SU-DHL-6 (cell line): ENCODE data around the gene TMF1.

Experiments
- H2AFZ ChIP-seq: fragments of 200-600 bp; sonication (generic); 2 replicates; pipeline ENCODE4 v1.6.1; 2014; ENCODE audit warnings: low read depth, mild to moderate bottlenecking, moderate library complexity, mixed read lengths, antibody characterized with exemption, low read length; ENCODE audit not compliant: severe bottlenecking
- H3F3A ChIP-seq: fragments of 200-600 bp; shearing (Covaris generic); 2 replicates; pipeline ENCODE4 v1.6.0; 2016; ENCODE audit warnings: antibody characterized with exemption, mild to moderate bottlenecking; ENCODE audit not compliant: insufficient read depth
- H3K27ac ChIP-seq: fragments of 200-600 bp; sonication (generic); 2 replicates; pipeline ENCODE4 v1.5.1; 2016; ENCODE audit warnings: low read depth, mild to moderate bottlenecking, low read length, moderate library complexity, mixed read lengths
- H3K27me3 ChIP-seq: fragments of 200-600 bp; sonication (generic), shearing (Covaris generic); 2 replicates; pipeline ENCODE4 v1.6.0; 2014; ENCODE audit warnings: mild to moderate bottlenecking, low read length
- H3K36me3 ChIP-seq: fragments of 200-600 bp; sonication (generic); 2 replicates; pipeline ENCODE4 v1.6.1; 2014; ENCODE audit warnings: mild to moderate bottlenecking, low read length, mixed read lengths
- H3K4me2 ChIP-seq: fragments of 300-600, 200-600 bp; shearing (Covaris generic), sonication (generic); 2 replicates; pipeline ENCODE4 v1.6.0; 2014; ENCODE audit warnings: low read length, low read depth, mild to moderate bottlenecking; ENCODE audit not compliant: poor library complexity, severe bottlenecking
- H3K4me3 ChIP-seq: fragments of 200-600 bp; sonication (generic); 2 replicates; pipeline ENCODE4 v1.5.1; 2014; ENCODE audit warnings: antibody characterized with exemption, low read length, mild to moderate bottlenecking, mixed read lengths; ENCODE audit not compliant: insufficient read depth, poor library complexity, severe bottlenecking
- H3K79me2 ChIP-seq: fragments of 200-600 bp; sonication (generic); 2 replicates; pipeline ENCODE4 v1.6.1; 2014; ENCODE audit warnings: mild to moderate bottlenecking, low read length, moderate library complexity; ENCODE audit not compliant: insufficient read depth
- H3K9ac ChIP-seq: fragments of 200-600 bp; sonication (generic); 2 replicates; pipeline ENCODE4 v1.7.0; 2014; ENCODE audit warnings: mild to moderate bottlenecking, low read length
- H3K9me2 ChIP-seq: fragments of 200-600 bp; sonication (generic); replicated peaks from 2 replicates; pipeline ENCODE4 v1.6.1; 2014; ENCODE audit warnings: low read length; ENCODE audit not compliant: insufficient read depth
- H3K9me3 ChIP-seq: fragments of 200-600 bp; sonication (generic); 2 replicates; pipeline ENCODE4 v1.6.1; 2014; ENCODE audit warnings: low read length, mixed read lengths; ENCODE audit not compliant: insufficient read depth
- H4K20me1 ChIP-seq: fragments of 200-600 bp; sonication (generic); 2 replicates; pipeline ENCODE4 v1.6.1; 2014; ENCODE audit warnings: low read depth, mild to moderate bottlenecking, antibody characterized with exemption, low read length, moderate library complexity, mixed read lengths
- EZH2phosphoT487 ChIP-seq: fragments of 200-600 bp; sonication (generic), shearing (Covaris generic); conservative IDR thresholded peaks from 2 replicates; pipeline ENCODE4 v1.6.1; 2018; ENCODE audit warnings: mild to moderate bottlenecking, antibody characterized with exemption, low read length, moderate library complexity, mixed read lengths
- TF ChIP-seq, protein P1 (sequence below): fragments of 200-600 bp; sonication (generic); IDR thresholded peaks from one replicate; pipeline ENCODE4 v1.5.1; 2017; ENCODE audit warnings: antibody characterized with exemption, mild to moderate bottlenecking, low read length, moderate library complexity; ENCODE audit not compliant: insufficient read depth, poor library complexity, severe bottlenecking

The TMF1 gene

DNA sequence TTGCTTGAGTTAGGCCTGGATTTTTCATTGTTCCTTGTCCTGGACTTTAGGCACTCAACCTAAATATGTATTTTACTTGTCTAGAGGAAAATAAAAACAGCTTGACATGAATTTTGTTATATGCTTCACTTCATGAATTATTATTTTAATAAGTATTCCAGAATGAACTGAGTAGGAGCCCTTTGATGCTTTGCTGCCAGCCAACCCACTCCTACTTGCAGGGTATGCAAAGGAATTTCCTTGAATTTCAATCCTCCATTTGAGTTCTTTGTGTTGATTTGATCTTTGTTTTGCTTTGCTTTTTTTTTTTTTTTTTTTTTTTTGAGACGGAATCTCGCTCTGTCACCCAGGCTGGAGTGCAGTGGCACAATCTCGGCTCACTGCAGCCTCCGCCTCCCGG is 44.2 kb upstream of the TMF1 start:
- Histone ChIP-seq H4K20me1 (no peaks in the 10 kb centered on the region), H3K9me3 (no peaks in the 10 kb centered on the region), H3K9ac (no peak overlapping the region), H3K9me2 (no peaks in the 10 kb centered on the region), H3K4me3 (no peak overlapping the region), H3K4me2 (no peak overlapping the region), H3K27ac (no peak overlapping the region), H3K36me3 (no peaks in the 10 kb centered on the region), H3K27me3 (no peaks in the 10 kb centered on the region), H3K79me2 (peaks cover 44% of the 10 kb centered on the region), H3F3A (0 out of 2 replicates have a peak, but pooled peaks cover 4% of the 10 kb centered on the region), H2AFZ (no peak overlapping the region)
- no peak for TF ChIP-seq EZH2phosphoT487
- TF ChIP-seq, protein P1, sequence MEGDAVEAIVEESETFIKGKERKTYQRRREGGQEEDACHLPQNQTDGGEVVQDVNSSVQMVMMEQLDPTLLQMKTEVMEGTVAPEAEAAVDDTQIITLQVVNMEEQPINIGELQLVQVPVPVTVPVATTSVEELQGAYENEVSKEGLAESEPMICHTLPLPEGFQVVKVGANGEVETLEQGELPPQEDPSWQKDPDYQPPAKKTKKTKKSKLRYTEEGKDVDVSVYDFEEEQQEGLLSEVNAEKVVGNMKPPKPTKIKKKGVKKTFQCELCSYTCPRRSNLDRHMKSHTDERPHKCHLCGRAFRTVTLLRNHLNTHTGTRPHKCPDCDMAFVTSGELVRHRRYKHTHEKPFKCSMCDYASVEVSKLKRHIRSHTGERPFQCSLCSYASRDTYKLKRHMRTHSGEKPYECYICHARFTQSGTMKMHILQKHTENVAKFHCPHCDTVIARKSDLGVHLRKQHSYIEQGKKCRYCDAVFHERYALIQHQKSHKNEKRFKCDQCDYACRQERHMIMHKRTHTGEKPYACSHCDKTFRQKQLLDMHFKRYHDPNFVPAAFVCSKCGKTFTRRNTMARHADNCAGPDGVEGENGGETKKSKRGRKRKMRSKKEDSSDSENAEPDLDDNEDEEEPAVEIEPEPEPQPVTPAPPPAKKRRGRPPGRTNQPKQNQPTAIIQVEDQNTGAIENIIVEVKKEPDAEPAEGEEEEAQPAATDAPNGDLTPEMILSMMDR: no peak

DNA sequence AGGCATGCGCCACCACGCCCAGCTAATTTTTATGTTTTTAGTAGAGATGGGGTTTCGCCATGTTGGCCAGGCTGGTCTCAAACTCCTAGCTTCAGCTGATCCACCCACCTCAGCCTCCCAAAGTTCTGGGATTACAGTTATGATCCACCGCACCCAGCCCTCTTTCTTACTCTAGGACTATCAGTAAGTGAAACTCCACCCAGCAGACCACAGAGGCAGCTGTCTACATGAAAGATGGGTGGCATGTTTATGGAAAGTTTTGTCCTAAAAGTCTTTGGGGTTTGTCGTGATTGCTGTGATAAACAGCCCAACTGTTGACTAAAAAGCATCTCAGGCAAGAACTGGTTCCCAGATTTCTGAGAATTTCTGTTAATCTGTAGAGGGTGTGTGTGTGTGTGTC is 43.5 kb upstream of the TMF1 start:
- no peak overlapping the region for H2AFZ ChIP-seq
- no peak overlapping the region for H3K27ac ChIP-seq
- H3K9me3 ChIP-seq: no peaks in the 10 kb centered on the region
- no peaks in the 10 kb centered on the region for H3K9me2 ChIP-seq
- H4K20me1 ChIP-seq: no peaks in the 10 kb centered on the region
- TF ChIP-seq, protein P1: no peak
- no peak for TF ChIP-seq EZH2phosphoT487
- no peak overlapping the region for H3K9ac ChIP-seq
- no peak overlapping the region for H3K4me2 ChIP-seq
- H3F3A ChIP-seq: 0 out of 2 replicates have a peak, but pooled peaks cover 4% of the 10 kb centered on the region
- H3K27me3 ChIP-seq: no peaks in the 10 kb centered on the region
- H3K36me3 ChIP-seq: no peaks in the 10 kb centered on the region
- peaks cover 50% of the 10 kb centered on the region for H3K79me2 ChIP-seq
- H3K4me3 ChIP-seq: no peak overlapping the region

DNA sequence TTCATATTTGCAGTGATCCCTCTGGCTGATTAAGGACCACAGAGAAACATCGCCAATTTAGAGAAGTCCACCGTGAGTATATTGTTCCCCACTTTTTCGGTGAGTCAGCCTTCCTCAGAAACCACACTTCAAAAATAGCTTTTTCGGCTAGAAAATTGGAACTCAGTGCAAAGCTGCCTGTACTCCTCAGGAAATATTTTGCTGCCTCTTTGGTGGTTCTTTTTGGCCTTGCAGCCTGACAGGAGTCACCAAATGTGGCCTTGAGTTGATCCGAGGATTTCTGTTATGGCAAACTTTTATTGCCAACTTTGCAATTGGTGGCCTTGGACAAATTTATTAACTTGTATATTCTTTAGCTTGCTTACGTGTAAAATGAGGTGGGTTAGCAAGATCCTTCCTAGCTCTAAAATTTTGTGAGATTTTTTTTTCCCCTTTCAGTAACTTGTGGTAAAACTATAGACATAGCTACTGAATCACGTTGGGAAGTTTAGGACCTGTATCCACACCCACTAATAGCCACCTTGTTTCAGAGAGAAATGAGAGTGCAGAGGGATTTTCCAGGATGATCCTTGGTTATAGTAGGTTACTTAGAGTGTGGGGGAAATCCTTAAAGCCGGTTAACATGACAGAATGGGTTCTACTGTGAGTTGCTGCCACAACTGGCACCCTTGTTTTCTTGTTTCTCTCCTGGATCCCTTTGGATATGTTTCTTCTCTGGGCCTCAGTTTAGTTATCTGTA is 42.5 kb upstream of the TMF1 start:
- Histone ChIP-seq H3K9me3 (no peaks in the 10 kb centered on the region), H3F3A (0 out of 2 replicates have a peak, but pooled peaks cover 4% of the 10 kb centered on the region), H4K20me1 (no peaks in the 10 kb centered on the region), H3K36me3 (no peaks in the 10 kb centered on the region), H3K27me3 (no peaks in the 10 kb centered on the region), H3K4me2 (no peak overlapping the region), H3K9me2 (no peaks in the 10 kb centered on the region), H3K9ac (no peak overlapping the region), H3K27ac (no peak overlapping the region), H3K79me2 (peaks cover 59% of the 10 kb centered on the region), H3K4me3 (no peak overlapping the region), H2AFZ (no peak overlapping the region)
- no peak for TF ChIP-seq EZH2phosphoT487
- TF ChIP-seq, protein P1: no peak
